Stimulated activated CD4-positive, alpha-beta T cell treated with anti-CD3 and anti-CD28 coated beads, TNF-alpha, amount 100 ng/mL, for 4 hours (primary cell): ENCODE results near the gene DEXI.
"Not testable (repeated sequence)": the region's sequence is repeated elsewhere in the genome, so short reads cannot be mapped to it uniquely, and the experiment has no call there.

Source experiments
- DNase-seq, 3 experiments: peaks; one replicate each; pipeline ENCODE4 v3.0.0-alpha.2; 2020; ENCODE audit warnings: low read depth in 3 of 3

DEXI gene

GRCh38 chr16:10926867-10927266 is 15.4 kb downstream of the DEXI start:
- DNase-seq = no peak

GRCh38 chr16:10926094-10926493 is 16.2 kb downstream of the DEXI start:
- DNase-seq = no peak

- DNase-seq = not testable (repeated sequence)
These were observed 17.0 kb downstream of the DEXI start for GRCh38 chr16:10925285-10925684.

GRCh38 chr16:10923650-10924214 is 18.5 kb downstream of the DEXI start:
- no peak for DNase-seq

- no peak for DNase-seq
These were observed 19.1 kb downstream of the DEXI start for GRCh38 chr16:10923146-10923649.

GRCh38 chr16:10922328-10923145 is 19.7 kb downstream of the DEXI start:
- DNase-seq = no peak

GRCh38 chr16:10921536-10922327 is 20.5 kb downstream of the DEXI start:
- DNase-seq = no peak

GRCh38 chr16:10920726-10921427 is 21.4 kb downstream of the DEXI start:
- DNase-seq = no peak

- no peak for DNase-seq
These were observed 23.3 kb downstream of the DEXI start for GRCh38 chr16:10919003-10919351.

GRCh38 chr16:10918294-10919002 is 23.8 kb downstream of the DEXI start:
- DNase-seq = peak; percentile 62 to 70 (median 64)

GRCh38 chr16:10916534-10916933 is 25.7 kb downstream of the DEXI start:
- no peak for DNase-seq

- DNase-seq = no peak
These were observed 31.0 kb downstream of the DEXI start for GRCh38 chr16:10911267-10911666.

GRCh38 chr16:10907757-10908045 is 34.6 kb downstream of the DEXI start:
- no peak for DNase-seq

GRCh38 chr16:10906914-10907756 is 35.1 kb downstream of the DEXI start:
- DNase-seq = no peak

GRCh38 chr16:10906482-10906881 is 35.8 kb downstream of the DEXI start:
- no peak for DNase-seq

GRCh38 chr16:10902999-10903398 is 39.3 kb downstream of the DEXI start:
- no peak for DNase-seq

- no peak for DNase-seq
These were observed 45.1 kb downstream of the DEXI start for GRCh38 chr16:10897134-10897533.

GRCh38 chr16:10896723-10897122 is 45.5 kb downstream of the DEXI start:
- DNase-seq = no peak

GRCh38 chr16:10896165-10896564 is 46.1 kb downstream of the DEXI start:
- DNase-seq = no peak
